ENCODE data around the gene ACKR3.

ACKR3 gene

DNA sequence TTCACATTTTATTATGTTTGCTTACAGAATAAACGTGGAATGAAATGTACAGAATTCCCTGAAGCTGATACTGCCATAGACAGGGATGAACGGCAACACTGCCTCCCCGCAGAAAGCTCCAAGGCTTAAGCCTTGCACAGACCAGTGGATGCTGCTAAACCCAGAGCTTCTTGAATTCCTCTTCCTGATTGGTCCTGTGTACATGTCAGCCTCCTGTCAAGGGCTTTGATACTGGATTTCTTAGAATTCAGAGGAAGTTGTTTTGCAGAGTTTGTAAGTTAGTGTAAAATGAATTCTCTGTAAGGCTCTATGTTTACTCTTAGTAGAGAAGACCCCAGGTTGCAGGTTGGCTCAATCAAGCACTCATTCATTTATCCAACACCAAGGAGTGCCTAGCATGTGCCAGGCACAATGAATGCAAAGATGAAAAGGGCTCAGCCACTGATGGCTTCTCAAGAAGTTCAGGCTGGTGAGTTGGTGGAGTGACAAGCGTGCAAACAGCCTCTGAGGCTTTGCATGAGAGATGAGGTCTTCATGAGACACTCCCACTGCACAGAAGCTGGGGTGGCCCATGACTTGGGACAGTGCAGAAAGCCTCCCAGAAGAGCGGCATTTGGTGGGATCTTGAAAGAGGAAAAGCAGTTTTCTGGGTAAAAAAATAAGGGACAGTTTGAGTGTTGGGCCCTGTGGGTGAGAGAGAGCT lies 50.4 kb downstream of the ACKR3 start:
- TF ChIP-seq, protein P1, sequence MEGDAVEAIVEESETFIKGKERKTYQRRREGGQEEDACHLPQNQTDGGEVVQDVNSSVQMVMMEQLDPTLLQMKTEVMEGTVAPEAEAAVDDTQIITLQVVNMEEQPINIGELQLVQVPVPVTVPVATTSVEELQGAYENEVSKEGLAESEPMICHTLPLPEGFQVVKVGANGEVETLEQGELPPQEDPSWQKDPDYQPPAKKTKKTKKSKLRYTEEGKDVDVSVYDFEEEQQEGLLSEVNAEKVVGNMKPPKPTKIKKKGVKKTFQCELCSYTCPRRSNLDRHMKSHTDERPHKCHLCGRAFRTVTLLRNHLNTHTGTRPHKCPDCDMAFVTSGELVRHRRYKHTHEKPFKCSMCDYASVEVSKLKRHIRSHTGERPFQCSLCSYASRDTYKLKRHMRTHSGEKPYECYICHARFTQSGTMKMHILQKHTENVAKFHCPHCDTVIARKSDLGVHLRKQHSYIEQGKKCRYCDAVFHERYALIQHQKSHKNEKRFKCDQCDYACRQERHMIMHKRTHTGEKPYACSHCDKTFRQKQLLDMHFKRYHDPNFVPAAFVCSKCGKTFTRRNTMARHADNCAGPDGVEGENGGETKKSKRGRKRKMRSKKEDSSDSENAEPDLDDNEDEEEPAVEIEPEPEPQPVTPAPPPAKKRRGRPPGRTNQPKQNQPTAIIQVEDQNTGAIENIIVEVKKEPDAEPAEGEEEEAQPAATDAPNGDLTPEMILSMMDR (IDR thresholded peaks at IDR 0.05; ENCODE audit: low read depth, low read length, missing control alignments) = no peak
- no peak for DNase-seq (ENCODE audit: low read depth)
- no peak overlapping the region for H3K4me3 ChIP-seq (ENCODE audit: low read depth, low read length)

DNA sequence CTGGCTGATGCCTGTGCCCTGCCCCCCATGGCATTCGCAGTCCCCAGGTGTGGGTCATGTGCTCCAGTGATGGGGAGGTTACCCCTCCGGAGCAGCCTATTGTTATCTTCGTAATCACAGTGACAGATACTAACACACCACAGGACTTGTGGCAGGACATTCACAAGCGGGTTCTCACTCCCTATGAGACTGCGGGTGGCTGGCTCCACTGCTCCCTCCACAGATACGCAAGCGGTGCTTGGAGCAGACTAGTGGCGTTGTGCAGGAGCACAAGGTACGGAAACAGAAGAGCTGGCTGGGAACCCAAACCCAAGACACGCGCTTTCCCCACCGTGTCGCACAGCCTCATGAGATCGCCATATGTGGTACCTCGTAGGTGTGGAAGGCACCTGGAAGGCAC lies 52.2 kb downstream of the ACKR3 start:
- no peak for DNase-seq (ENCODE audit: low read depth)
- TF ChIP-seq, protein P1 (IDR thresholded peaks at IDR 0.05; ENCODE audit: low read depth, low read length, missing control alignments) = no peak

DNA sequence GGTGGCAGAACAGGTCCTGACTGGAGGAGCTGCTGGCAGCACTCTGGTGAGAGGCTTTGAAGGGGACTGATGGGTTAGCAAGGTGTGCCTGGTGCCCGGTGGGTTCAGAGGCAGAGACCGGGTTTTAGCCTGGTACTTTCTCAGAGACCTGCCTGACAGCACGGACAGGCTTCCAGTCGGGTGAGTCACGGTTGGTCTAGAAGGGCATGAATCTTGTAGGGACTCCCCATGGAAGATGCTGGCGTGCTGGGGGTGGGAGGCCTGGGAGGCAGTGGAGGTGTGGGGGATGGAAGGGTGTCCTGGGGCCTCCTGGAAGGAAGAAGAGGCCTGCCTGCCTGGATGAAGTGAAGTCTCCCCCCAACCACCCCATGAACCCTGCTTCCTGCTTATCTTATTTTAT lies 52.6 kb downstream of the ACKR3 start:
- TF ChIP-seq, protein P1 (IDR thresholded peaks at IDR 0.05; ENCODE audit: low read depth, low read length, missing control alignments) = no peak
- H3K4me3 ChIP-seq (ENCODE audit: low read depth, low read length) = no peak overlapping the region
- DNase-seq (ENCODE audit: low read depth) = no peak

More for the DNA sequence above, 52.2 kb downstream of the ACKR3 start:
- no peak overlapping the region for H3K4me3 ChIP-seq (ENCODE audit: low read depth, low read length)

DNA sequence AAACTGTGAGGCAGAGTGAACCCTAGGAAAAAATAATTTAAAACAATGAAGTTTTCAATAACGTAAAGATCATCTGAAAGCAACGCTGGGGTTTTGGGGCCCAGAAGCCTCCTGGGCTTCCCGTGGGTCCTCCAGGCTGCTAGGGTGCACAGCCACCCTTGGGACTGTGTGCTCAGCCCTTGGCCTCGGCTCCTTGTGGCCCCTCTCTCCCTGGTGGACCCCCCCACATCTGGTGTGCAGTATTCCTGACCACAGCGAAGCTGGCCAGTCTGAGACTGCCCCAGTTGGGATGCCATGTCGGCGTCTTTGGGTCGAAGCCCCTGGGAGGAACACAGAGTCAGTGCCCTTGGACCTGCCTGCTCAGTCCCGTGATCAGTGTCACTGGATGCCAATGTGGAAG lies 53.0 kb downstream of the ACKR3 start:
- DNase-seq (ENCODE audit: low read depth) = no peak
- TF ChIP-seq, protein P1 (IDR thresholded peaks at IDR 0.05; ENCODE audit: low read depth, low read length, missing control alignments) = no peak
- no peak overlapping the region for H3K4me3 ChIP-seq (ENCODE audit: low read depth, low read length)

DNA sequence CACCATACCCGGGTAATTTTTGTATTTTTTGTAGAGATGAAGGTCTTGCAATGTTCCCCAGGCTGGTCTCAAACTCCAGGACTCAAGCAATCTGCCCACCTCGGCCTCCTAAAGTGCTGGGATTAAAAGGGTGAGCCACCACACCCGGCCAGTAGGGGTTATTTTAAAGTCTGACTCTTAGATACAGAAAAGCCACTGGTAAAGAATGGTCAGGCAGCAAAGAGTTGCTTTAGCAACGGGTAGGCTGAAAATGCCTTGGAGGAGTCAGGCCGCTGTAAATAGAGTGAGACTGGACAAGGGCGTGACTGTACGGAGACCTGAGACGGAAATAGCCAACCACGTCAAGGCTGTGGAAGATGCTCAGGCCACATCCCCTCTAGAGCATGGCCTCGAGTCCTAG lies 54.2 kb downstream of the ACKR3 start:
- TF ChIP-seq, protein P1 (IDR thresholded peaks at IDR 0.05; ENCODE audit: low read depth, low read length, missing control alignments) = no peak

DNA sequence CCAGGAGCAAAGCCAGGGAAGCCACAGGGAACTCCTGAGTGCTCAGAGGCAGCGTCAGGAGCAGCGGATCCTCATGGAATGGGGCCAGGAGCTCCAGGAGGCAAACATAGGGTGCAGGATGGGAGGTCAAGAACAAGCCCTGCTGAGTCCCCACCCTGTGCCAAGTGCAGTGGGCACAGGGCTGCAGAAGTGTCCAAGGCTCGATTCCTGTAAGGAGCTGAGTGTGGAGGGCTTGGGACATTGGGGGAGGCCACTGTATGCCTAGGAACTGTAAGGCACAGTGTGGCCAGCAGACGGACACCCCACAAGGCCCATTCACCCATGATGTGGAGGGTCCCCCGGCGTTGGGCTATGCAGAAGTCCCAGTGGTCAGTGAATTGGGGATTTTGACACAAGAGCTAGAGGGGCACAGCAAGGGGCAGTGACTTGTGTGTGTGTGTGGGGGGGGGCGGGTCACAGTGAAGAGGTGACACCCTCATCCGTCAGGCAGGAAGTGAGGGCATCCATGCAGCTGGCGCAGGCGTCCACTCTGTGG lies 55.6 kb downstream of the ACKR3 start:
- no peak for DNase-seq (ENCODE audit: low read depth)
- H3K4me3 ChIP-seq (ENCODE audit: low read depth, low read length) = no peak overlapping the region
- TF ChIP-seq, protein P1 (IDR thresholded peaks at IDR 0.05; ENCODE audit: low read depth, low read length, missing control alignments) = no peak

More for the DNA sequence above, 54.2 kb downstream of the ACKR3 start:
- no peak overlapping the region for H3K4me3 ChIP-seq (ENCODE audit: low read depth, low read length)
- no peak for DNase-seq (ENCODE audit: low read depth)

Measured in GM12864 (cell line).